Suppressor macrophage (primary cell): ENCODE data around the gene CHCHD10.

Experiments
- DNase-seq, 4 experiments: peaks; one replicate each; pipeline ENCODE4 v3.0.0-alpha.2; 2020 to 2022

The CHCHD10 gene

DNA sequence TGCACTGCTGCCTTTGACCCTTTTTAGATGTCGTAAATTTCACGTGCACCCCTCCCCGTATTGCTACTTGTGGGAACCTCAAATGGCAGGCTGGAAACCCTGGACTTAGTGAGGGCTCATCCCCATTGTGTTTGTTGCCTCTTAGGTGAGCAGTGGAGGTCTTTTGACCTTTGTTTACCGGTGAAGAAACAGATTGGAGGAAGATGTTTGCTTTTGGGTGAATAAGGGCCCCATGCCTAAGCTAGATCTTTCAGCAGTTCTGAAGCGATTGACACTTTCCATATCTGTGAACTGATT is 19.8 kb upstream of the CHCHD10 start:
- DNase-seq: no peak

DNA sequence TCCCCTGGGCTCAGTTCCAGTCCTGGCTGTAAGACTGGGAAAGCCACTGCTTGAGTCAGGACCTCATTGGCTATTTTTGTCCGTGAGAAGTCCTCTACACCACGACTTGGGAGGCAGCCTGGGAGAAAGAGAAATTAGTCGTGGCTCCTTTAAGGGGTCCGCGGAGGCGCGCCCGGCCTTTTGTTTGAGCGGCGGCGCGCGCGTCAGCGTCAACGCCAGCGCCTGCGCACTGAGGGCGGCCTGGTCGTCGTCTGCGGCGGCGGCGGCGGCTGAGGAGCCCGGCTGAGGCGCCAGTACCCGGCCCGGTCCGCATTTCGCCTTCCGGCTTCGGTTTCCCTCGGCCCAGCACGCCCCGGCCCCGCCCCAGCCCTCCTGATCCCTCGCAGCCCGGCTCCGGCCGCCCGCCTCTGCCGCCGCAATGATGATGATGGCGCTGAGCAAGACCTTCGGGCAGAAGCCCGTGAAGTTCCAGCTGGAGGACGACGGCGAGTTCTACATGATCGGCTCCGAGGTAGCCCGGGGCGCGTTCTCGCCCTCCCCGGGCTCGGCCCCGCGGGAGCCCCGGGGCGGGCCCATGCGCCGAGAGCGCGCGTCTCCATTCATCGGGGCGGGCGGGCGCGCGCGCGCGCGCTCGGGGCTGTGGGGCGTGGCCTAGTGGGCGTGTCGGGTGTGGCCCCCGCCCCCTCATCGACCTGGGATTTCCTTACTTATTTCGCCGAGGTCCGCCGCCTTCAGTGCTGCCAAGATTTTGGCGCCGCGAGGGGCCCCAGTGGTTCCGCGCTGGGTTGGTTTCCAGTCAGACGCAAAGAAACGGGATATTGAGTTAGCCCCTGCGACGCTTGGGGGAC is 19.2 kb upstream of the CHCHD10 start, which contains the start of gene SMARCB1:
Gene SMARCB1, plus strand, starts transcription at position 215 of the 848 bp plus-strand sequence. Its CDS starts 204 bp downstream, at position 419.
- DNase-seq: peak; percentile 94 to 98 (median 97)

DNA sequence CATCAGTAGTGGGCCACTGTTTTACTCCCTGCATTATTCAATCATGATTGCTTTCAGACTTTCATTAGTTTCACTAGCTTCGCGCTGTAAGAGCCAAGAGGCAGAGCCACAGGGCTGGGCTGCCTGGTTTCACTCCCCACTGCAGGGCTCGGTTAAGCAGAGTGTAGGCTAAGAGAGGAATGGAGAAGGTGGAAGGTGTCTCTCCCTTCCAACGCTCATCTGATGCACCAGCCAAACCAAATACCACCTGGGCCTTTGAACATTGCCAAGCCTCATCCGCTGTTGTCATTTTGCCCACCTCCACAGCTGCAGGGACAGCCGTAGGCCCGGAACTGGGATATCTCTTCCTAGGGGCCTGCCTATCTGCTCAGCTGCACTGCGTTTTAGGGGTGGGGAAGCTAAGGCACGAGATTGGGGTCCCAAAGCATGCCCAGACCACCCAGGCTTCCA is 18.5 kb upstream of the CHCHD10 start:
- DNase-seq: no peak

DNA sequence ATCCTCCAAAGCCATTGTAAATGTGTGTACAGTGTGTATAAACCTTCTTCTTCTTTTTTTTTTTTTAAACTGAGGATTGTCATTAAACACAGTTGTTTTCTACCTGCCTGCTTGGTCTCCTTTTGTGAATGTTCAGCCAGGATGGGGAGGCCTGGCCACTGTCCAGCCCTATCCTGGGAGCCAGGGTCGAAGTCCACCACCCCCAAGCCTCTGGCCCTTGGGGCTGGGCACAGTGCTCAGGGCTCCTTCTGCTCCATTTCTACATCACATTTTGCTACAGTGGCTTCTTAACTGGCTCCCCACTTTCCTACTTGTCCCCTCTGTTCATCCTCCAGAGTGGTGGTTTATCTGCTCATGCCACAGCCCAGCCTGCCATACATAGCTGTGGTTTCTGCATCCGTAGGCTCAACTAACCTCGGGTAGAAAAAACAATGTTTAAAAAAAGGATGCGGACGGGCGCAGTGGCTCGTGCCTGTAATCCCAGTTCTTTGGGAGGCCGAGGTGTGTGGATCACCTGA is 16.5 kb upstream of the CHCHD10 start:
- no peak for DNase-seq

DNA sequence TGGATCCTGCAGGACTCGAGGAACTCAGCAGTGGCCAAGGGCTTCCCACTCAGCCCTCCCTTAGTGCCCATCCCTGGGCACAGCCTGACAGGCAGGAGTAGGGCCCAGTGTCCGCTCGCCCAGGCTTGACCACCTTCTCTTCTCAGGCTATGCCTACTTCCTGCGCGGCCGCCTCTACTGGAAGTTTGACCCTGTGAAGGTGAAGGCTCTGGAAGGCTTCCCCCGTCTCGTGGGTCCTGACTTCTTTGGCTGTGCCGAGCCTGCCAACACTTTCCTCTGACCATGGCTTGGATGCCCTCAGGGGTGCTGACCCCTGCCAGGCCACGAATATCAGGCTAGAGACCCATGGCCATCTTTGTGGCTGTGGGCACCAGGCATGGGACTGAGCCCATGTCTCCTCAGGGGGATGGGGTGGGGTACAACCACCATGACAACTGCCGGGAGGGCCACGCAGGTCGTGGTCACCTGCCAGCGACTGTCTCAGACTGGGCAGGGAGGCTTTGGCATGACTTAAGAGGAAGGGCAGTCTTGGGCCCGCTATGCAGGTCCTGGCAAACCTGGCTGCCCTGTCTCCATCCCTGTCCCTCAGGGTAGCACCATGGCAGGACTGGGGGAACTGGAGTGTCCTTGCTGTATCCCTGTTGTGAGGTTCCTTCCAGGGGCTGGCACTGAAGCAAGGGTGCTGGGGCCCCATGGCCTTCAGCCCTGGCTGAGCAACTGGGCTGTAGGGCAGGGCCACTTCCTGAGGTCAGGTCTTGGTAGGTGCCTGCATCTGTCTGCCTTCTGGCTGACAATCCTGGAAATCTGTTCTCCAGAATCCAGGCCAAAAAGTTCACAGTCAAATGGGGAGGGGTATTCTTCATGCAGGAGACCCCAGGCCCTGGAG is 15.7 kb upstream of the CHCHD10 start:
- no peak for DNase-seq

DNA sequence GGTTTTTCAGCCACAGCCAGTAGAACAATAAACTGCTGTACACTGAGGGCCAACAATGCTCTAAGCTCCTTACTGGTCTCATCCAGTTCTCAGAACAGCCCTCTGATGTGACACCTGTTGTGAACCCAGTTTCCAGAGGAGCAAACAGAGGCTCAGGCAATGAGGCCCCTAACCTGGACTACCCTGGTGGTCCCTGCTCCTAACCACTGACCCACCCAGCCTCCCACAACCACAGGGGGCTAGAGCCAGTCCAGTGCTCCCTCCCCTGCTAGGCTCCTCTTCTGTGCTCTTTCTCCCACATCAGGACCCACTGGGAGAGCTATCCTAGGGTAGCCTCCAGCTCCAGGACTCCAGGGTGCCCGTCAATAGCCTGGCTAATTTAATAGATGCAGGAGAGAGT is 14.9 kb upstream of the CHCHD10 start:
- no peak for DNase-seq

DNA sequence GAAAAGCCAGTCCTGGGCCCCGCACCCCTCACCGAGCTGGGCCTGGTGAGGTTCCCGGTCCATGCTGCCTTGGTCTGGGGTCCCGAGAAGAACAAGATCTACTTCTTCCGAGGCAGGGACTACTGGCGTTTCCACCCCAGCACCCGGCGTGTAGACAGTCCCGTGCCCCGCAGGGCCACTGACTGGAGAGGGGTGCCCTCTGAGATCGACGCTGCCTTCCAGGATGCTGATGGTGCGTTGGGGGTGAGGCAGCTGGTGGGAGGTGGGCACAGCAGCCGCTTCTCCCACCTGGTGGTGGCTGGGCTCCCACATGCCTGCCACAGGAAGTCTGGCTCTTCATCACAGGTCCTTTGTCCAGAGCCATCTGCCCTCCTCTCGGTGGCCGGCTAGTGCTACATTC is 14.5 kb upstream of the CHCHD10 start:
- no peak for DNase-seq

DNA sequence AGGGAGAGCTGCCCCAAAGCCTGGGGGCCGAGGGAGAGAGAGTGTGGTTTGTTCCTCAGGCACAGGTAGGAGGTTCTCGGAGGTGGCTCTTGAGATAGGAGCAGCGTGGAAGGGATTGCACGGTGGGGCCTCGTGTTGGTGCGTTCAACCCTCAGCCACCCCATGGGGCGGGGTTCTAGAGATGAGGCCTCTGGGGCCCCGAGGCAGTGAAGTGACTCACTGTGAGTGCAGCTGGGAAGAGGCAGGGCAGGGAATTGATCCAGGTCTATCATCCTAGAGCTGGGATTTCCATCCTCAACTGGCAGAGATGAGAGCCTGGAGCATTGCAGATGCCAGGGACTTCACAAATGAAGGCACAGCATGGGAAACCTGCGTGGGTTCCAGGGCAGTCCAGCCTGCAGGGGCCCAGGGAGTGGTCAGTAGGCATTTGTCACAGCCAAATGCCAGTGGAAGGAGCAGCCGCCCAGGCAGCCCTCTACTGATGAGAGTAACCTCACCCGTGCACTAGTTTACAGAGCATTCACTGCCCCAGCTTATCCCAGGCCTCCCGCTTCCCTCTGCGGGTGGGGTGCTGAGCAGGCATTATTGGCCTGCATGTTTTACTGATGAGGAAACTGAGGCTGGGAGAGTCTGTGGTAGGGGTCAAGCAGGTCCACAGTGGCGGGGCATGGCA is 13.9 kb upstream of the CHCHD10 start:
- DNase-seq: no peak

DNA sequence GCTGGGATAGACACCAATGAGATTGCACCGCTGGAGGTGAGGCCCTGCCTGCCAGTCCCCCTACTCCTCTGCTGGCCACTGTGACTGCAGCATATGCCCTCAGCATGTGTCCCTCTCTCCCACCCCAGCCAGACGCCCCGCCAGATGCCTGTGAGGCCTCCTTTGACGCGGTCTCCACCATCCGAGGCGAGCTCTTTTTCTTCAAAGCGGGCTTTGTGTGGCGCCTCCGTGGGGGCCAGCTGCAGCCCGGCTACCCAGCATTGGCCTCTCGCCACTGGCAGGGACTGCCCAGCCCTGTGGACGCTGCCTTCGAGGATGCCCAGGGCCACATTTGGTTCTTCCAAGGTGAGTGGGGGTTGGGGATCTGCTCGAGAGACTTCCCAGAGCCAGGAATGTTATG is 13.3 kb upstream of the CHCHD10 start:
- no peak for DNase-seq

DNA sequence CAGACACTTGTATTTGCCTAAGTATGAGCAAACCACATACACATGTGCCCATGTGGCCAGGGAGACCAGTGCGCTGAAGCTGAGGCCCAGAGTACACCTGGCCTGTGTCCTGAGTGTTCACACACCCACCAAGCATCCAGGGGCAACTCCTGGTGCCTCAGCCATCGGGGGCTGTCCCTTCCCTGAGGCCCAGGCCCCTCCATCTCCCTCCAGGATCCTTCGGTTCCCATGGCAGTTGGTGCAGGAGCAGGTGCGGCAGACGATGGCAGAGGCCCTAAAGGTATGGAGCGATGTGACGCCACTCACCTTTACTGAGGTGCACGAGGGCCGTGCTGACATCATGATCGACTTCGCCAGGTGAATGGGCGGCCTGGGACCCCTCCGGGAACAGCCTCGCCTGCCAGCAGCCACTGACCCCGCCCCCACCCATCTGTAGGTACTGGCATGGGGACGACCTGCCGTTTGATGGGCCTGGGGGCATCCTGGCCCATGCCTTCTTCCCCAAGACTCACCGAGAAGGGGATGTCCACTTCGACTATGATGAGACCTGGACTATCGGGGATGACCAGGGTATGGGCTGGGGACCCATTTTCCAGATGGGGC is 12.5 kb upstream of the CHCHD10 start:
- no peak for DNase-seq

DNA sequence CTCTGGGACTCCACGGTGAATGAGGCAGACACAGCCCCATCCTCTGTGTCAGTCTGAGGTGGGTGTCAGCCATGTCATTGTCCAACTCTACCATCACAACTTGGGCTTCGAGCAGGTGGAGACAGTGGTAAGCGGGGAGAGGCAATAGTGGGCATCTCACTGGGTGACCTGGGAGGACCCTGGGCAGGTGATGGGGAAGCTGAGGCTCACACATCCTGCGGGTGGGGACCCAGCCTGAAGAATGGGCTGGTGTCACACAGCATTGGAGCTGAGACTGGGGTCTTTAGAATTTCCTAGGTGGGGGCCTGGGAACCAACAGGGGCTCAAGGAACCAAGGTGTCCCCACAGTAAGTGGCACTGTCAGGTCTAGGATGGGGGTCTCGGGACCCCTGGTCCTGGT is 12.0 kb upstream of the CHCHD10 start:
- no peak for DNase-seq

DNA sequence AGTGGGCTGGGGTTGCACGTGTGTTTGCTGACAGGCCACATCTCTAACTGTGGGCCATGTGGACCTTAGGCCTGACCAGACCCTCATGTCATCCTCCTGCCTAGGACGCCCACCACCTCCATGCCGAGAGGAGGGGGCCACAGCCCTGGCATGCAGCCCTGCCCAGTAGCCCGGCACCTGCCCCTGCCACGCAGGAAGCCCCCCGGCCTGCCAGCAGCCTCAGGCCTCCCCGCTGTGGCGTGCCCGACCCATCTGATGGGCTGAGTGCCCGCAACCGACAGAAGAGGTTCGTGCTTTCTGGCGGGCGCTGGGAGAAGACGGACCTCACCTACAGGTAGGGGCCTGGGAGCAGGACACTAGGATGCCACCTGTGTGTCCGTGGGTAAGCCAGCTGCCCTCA is 11.3 kb upstream of the CHCHD10 start:
- DNase-seq: no peak

DNA sequence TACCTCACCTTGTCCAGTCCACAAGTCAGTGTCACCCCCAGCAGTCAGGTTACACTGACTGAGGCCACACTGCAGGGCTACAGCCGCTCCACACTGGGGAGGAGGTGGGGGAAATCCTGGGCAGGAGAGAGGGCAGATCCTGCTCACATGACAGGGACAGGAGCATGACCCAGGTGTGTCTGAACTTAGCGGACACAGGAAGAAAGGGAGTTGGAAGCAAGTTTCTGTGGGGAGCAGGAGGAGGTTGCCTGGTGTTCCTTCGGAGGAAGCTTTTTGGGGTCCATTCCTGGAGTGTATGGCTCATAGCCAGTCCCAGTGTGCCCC is 10.8 kb upstream of the CHCHD10 start:
- DNase-seq: no peak

DNA sequence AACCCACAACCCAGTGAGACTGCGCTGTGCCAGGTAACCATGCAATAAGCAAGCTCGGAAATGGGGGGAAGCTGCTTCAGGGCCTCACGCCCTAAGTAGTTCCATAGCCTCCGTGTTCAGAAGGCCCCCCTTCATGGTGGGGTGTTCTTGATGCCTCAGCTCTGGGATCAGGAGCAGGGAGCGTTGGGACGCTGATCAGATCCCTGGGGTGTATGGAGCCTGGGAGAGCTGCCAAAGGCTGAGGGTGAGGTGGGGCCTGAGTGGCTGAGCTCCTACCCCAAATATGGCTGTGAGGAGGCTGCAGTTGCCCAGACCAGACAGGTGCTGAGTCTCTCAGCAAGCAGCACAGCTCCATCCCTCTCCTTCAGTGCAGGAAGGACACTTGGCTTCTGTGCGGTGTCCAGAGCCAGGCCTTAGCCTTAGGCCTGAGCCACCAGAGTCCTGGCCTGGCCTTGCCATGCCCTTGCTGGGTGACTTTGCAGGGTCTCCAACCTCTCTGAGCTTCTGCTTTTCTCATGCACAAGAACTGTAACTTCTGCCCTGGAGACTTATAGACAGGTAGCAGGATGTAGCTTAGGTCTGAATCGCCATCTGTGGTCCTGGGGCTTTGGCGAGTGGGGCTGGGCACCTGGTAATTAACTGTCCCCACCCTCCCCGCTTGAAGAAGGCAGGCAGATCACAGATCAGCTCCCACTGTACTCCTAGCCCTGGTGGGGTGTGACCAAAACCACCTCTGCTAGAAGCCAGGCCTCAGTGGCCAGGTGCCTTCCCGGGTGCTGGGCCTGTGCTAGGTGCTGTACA is 10.2 kb upstream of the CHCHD10 start:
- DNase-seq: no peak

DNA sequence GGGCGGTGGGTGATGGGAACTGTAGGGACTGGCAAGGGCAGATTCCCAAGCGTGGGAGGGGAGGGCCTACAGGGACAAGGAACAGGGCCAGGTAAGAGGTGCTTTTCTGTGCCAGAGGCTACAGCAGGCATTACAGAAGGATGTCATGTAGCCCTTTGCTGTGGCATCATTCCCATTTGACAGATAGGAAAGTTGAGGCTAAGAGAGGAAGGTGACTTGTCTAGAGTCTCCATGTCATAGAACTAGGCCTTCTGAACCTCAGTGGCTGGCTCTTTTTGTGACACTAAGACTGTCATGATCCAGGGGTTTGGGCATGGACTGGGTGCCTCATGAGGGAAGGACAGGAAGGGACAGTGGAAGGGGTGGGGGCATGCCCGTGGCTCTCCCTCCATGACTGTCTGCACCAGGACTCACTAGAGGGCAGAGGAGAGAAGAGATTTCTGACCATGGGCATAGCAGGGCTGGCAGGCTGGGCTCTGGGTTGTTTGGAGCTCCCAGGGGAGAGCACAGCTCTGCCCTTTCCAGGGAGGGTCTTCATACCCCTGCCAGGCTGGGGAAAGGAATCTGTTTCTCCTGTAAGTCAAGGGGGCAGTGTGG is 8.1 kb upstream of the CHCHD10 start:
- no peak for DNase-seq

DNA sequence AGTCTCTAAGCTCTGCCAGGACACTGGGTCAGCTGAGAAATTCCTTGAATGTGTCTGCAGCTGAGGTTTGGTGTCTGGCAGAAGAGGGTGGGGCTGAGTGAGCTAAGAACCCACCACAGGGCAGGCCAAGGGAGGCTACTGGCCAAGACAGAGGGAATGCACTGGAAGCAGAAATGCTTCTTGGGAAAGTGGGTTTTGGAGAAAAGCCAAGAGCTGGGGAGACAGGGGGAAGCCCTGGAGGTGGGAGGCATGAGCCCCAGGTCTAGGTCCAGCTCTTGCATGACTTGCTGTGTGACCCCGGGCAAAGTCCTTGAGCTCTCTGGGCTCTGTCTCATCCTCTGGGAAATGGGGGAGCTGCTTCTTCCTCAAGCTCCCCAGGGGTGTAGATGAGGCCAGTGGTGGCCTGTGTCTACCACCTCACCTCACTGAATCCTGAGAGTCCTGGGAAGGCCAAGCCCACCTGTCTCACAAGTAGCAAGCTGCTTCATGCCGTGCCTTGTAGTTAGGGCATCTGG is 7.2 kb upstream of the CHCHD10 start:
- no peak for DNase-seq

DNA sequence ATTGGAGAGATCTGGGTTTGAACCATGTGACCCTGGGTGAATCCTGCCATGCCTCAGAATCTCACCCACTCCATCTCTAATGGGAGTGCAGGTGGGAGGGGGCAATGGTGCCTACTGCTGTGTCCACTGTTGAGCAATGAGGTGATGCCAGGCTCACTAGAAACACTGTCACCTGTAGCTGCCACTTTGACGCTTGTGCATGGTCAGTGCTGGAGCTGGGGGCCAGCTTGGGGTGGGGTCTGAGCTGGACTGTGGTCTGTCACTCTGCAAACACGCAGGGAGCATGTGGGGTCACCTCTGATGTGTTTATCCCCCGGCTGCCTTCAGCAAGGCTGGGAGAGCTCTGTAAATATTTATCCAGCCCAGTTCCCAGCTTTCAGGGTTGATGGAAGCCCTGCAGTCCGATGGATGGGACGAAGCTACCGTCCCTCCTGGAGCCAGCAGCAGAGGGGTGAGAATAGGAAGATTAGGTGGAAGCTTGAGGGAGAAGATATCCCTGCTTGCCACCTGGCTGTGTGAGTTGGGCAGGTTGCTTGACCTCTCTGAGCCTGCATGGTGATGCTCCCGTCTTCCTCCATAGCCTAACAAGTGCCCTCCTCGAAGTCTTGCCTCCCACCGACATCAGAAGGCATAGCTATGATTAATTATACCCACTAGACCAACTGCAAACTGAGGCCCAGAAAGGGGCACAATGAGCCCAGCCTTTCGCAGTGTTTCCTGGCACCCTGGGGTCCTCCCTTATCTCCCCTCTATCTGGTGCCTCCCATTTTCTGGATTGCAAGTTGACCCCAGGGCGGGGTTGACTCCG is 6.5 kb upstream of the CHCHD10 start:
- no peak for DNase-seq

DNA sequence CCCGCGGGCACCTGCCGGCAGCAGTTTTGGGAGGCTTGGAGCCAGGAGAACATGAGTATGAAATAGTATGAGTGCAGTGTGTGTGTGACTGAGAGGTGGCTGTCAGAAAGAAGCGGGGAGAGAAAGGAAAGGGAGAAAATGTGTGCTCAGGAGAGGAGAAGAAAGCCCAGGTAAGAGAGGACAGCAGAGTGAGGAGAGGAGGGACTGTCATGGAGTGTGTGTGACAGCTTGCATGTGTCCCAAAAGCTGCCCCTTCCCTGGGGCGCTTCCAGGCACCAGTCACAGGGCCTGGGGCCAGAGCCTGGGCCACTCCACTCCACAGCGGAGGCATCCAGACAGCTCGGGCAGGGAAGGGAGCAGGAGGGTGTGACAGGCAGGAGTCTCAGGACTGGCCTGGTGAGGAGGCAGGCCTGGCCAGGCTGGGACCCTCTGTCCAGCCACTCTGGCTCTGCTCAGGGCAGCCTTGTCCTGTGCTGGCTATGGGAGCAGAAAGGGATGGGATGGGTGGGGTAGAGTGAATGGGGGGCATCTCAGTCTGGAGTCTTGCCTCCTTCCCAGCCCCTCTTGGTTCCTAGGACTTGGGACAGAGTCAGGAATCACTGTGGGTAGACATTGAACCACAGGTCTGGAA is 5.8 kb upstream of the CHCHD10 start:
- DNase-seq: no peak

DNA sequence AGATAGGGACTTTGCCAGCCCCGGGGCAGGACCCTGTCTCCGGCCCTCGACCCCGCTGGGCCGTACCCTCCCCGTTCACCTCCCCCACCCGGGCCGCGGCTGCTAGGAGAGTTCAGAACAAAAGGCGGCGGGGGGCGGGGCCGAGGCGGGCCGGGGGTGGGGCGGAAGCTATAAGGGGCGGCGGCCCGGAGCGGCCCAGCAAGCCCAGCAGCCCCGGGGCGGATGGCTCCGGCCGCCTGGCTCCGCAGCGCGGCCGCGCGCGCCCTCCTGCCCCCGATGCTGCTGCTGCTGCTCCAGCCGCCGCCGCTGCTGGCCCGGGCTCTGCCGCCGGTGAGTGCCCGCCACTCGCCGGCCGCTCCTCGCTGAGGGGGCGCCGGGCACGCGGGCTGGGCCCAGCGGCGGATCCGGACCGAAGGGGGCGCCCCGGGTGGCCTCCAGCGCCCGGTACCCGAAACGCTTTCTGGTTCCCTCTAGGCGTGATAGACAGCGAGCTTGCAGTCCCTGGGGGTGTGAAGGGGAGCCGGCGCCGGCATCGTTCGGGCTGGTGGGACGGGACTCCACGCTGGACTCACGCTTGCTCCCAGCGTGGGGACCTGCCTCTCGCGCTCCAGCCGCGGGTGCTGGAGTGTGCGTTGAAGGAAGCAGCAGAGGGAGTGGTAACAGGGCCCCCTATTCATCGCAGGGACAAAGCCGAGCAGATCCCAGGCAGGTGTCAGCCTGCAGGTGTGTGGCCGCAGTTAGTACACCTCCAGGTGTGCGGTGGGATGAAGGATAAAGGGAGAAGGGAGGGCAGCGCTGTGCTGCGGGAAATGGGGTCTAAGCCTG is 5.1 kb upstream of the CHCHD10 start, which contains the start of gene MMP11:
Gene MMP11, plus strand, starts transcription at position 201 of the 825 bp plus-strand sequence. Its CDS starts 22 bp downstream, at position 223.
- DNase-seq: peak; percentile 31 to 73 (median 51)
